ENCODE results near the gene KCNQ5. TPM values are rescaled to one million over a fixed set of nuclear protein-coding genes. Genes with fewer than 3 reads are reported as not detected.
"Not testable (repeated sequence)": the region's sequence is repeated elsewhere in the genome, so short reads cannot be mapped to it uniquely, and the experiment has no call there.

The KCNQ5 gene
- total RNA-seq, result 0.11 TPM
- long read RNA-seq, result 0 reads

- H3K27ac ChIP-seq (replicated peaks), result no peak within 1 kb of the TSS
- peaks cover 38% of the 10 kb centered on the region for H3K4me1 ChIP-seq
- H3K4me3 ChIP-seq, result peak within 1 kb of the TSS; percentile 63
- no peaks in the 10 kb centered on the region for H3K36me3 ChIP-seq
- TF ChIP-seq, protein P1, sequence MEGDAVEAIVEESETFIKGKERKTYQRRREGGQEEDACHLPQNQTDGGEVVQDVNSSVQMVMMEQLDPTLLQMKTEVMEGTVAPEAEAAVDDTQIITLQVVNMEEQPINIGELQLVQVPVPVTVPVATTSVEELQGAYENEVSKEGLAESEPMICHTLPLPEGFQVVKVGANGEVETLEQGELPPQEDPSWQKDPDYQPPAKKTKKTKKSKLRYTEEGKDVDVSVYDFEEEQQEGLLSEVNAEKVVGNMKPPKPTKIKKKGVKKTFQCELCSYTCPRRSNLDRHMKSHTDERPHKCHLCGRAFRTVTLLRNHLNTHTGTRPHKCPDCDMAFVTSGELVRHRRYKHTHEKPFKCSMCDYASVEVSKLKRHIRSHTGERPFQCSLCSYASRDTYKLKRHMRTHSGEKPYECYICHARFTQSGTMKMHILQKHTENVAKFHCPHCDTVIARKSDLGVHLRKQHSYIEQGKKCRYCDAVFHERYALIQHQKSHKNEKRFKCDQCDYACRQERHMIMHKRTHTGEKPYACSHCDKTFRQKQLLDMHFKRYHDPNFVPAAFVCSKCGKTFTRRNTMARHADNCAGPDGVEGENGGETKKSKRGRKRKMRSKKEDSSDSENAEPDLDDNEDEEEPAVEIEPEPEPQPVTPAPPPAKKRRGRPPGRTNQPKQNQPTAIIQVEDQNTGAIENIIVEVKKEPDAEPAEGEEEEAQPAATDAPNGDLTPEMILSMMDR (IDR thresholded peaks at IDR 0.05; ENCODE audit: borderline replicate concordance), result no peak
- H3K9me3 ChIP-seq (replicated peaks), result no peaks in the 10 kb centered on the region
- peaks cover 99% of the 10 kb centered on the region for H3K27me3 ChIP-seq (ENCODE audit: low read depth)
- no peak for DNase-seq
- intact Hi-C loops (cut with micrococcal nuclease), result no loop called here
Observed at GRCh38 chr6:72621291-72622093, at the start of gene KCNQ5. Gene KCNQ5 (plus strand): TSS chr6:72622064.

- Histone ChIP-seq H3K9me3 (replicated peaks) (peaks cover 14% of the 10 kb centered on the region), H3K27me3 (ENCODE audit: low read depth) (no peaks in the 10 kb centered on the region), H3K4me1 (no peaks in the 10 kb centered on the region), H3K4me3 (no peak overlapping the region), H3K36me3 (no peaks in the 10 kb centered on the region), H3K27ac (replicated peaks) (no peak overlapping the region)
- DNase-seq, result no peak
- TF ChIP-seq, protein P1 (IDR thresholded peaks at IDR 0.05; ENCODE audit: borderline replicate concordance), result no peak
- intact Hi-C loops (cut with micrococcal nuclease), result no loop called here
Observed at GRCh38 chr6:72579865-72580264, 42.0 kb upstream of the KCNQ5 start.

DNA sequence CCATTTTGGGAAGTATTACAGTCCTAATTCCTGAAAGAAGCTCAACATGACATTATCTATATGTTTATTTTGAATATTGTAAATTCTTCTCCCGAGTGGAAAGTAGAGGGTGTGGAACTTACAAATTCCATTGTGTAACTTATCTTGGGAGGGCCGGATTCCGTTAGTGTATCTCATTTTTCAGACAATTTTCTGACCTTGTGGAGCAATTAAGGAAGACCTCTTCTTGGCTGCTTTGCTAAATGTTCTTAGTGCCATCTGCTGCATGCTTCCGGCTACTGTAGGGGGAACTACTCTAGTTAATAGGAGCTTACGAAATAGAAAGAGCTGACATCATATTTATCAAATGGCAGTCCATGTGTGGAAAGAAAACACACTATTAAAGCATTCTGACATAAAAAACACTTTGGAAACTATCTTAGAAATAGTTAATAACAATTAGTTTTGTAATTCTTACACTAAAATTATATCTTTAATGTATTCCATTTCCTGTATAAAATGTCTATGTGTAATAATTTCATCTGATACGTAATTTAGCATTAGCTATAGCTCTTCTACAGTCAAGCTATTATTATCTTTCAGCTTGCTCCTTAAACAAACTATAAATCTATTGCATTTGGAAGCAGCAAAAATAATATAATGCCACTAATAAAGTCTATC lies 41.5 kb upstream of the KCNQ5 start:
- Histone ChIP-seq H3K27me3 (ENCODE audit: low read depth) (no peaks in the 10 kb centered on the region), H3K27ac (replicated peaks) (no peak overlapping the region), H3K9me3 (replicated peaks) (peaks cover 14% of the 10 kb centered on the region), H3K36me3 (no peaks in the 10 kb centered on the region), H3K4me1 (no peaks in the 10 kb centered on the region), H3K4me3 (no peak overlapping the region)
- TF ChIP-seq, protein P1 (IDR thresholded peaks at IDR 0.05; ENCODE audit: borderline replicate concordance), result no peak
- intact Hi-C loops (cut with micrococcal nuclease), result no loop called here
- no peak for DNase-seq

GRCh38 chr6:72580950-72581349 lies 40.9 kb upstream of the KCNQ5 start:
- H3K9me3 ChIP-seq (replicated peaks), result peaks cover 14% of the 10 kb centered on the region
- H3K4me1 ChIP-seq; H3K27ac ChIP-seq (replicated peaks); H3K27me3 ChIP-seq (ENCODE audit: low read depth); DNase-seq; intact Hi-C loops (cut with micrococcal nuclease); H3K36me3 ChIP-seq; H3K4me3 ChIP-seq: not testable (repeated sequence)

DNA sequence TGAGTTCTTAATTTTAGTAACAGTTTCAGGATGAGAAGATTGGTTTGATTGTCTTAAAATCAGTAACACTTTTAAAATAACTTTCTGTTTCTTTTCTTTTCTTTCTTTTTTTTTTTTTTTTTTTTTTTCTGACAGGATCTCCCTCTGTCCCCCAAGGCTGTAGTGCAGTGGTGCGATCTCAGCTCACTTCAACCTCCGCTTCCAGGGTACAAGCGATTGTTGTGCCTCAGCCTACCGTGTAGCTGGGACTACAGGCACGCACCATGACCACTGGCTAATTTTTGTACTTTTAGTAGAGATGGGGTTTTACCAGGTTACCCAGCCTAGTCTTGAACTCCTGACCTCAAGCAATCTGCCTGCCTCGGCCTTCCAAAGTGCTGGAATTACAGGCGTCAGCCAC lies 33.7 kb upstream of the KCNQ5 start:
- intact Hi-C loops (cut with micrococcal nuclease), result no loop called here
- TF ChIP-seq, protein P1 (IDR thresholded peaks at IDR 0.05; ENCODE audit: borderline replicate concordance), result no peak
- DNase-seq, result no peak
- no peaks in the 10 kb centered on the region for H3K9me3 ChIP-seq (replicated peaks)
- no peak overlapping the region for H3K4me3 ChIP-seq
- H3K4me1 ChIP-seq, result no peaks in the 10 kb centered on the region
- H3K27ac ChIP-seq (replicated peaks), result no peak overlapping the region
- H3K27me3 ChIP-seq (ENCODE audit: low read depth), result no peaks in the 10 kb centered on the region
- H3K36me3 ChIP-seq, result no peaks in the 10 kb centered on the region

DNA sequence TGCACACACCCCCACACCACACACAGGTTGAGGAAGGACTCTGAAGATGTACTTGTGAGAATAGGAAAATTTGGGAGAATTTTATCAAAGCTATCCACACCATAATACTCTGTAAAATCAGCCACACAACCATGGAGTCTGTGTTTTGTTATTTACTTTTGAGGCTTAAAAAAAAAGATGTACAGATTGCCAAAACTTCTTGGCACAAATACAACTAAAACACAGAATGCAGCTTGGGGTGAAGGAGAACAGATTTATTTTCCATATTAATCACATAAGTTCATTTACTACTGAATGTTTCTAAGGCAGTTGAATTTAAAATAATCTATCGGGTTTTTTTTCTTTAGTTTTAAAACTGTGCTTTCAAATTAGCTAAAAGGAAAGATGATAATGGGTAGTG lies 32.8 kb upstream of the KCNQ5 start:
- TF ChIP-seq, protein P1 (IDR thresholded peaks at IDR 0.05; ENCODE audit: borderline replicate concordance), result no peak
- DNase-seq, result no peak
- intact Hi-C loops (cut with micrococcal nuclease), result no loop called here
- Histone ChIP-seq H3K4me1 (no peaks in the 10 kb centered on the region), H3K36me3 (no peaks in the 10 kb centered on the region), H3K27ac (replicated peaks) (no peak overlapping the region), H3K4me3 (no peak overlapping the region), H3K9me3 (replicated peaks) (peaks cover 1% of the 10 kb centered on the region), H3K27me3 (ENCODE audit: low read depth) (no peaks in the 10 kb centered on the region)
